Small intestine (tissue), 7 donors: Measurements from ENCODE around the gene LCNL1. TPM values are rescaled to one million over a fixed set of nuclear protein-coding genes. Genes with fewer than 3 reads are reported as not detected.

Experiments
- DNase-seq, 2 donors: peaks; one replicate each; pipeline versions ENCODE4 v3.0.0 to v3.0.0-alpha.2; 2013
- FAIRE-seq: peaks from 2 replicates; lab custom pipeline; 2012; peaks lifted over from hg19 to GRCh38; lab: Jason Lieb, UNC
- H3K27ac ChIP-seq, 3 donors: one replicate each; pipeline ENCODE4 v1.5.1; 2013; ENCODE audit warnings: low read length in 2 of 3, mild to moderate bottlenecking in 2 of 3, control low read depth in 1 of 3, inconsistent platforms in 1 of 3, low read depth in 1 of 3, moderate library complexity in 1 of 3
- H3K27me3 ChIP-seq, 3 donors: one replicate each; pipeline ENCODE4 v1.6.1; 2013; ENCODE audit warnings: low read length in 3 of 3, inconsistent platforms in 1 of 3; ENCODE audit not compliant: control insufficient read depth in 3 of 3, insufficient read depth in 3 of 3
- H3K36me3 ChIP-seq, 3 donors: one replicate each; pipeline ENCODE4 v1.6.1; 2013; ENCODE audit warnings: low read length in 3 of 3, inconsistent platforms in 1 of 3, low read depth in 1 of 3, mild to moderate bottlenecking in 1 of 3, moderate library complexity in 1 of 3; ENCODE audit not compliant: control insufficient read depth in 3 of 3, insufficient read depth in 2 of 3
- H3K4me1 ChIP-seq, 3 donors: one replicate each; pipeline ENCODE4 v1.6.1; 2013; ENCODE audit warnings: low read length in 2 of 3, inconsistent platforms in 1 of 3, low read depth in 1 of 3, mild to moderate bottlenecking in 1 of 3, moderate library complexity in 1 of 3; ENCODE audit not compliant: control insufficient read depth in 3 of 3, insufficient read depth in 2 of 3
- H3K4me3 ChIP-seq, 3 donors: one replicate each; pipeline ENCODE4 v1.5.1; 2013; ENCODE audit warnings: low read length in 3 of 3, control low read depth in 1 of 3, inconsistent platforms in 1 of 3, low read depth in 1 of 3, mild to moderate bottlenecking in 1 of 3, moderate library complexity in 1 of 3
- H3K9me3 ChIP-seq, 2 donors: one replicate each; pipeline ENCODE4 v1.6.1; 2013; ENCODE audit warnings: low read depth in 1 of 2, low read length in 1 of 2; ENCODE audit not compliant: control insufficient read depth in 2 of 2, insufficient read depth in 1 of 2
- WGBS, 3 donors: extraction: QIAGEN DNeasy Blood & Tissue Kit; methylation state at CpG; one replicate each; pipeline ENCODE4 v1.1.7; 2013; 5-methylcytosine and 5-hydroxymethylcytosine counted together
- polyA plus RNA-seq, 4 donors: library from polyadenylated mRNA; stranded (reverse) in 3 of 4; unstranded in 1 of 4; fragments of 200-250 nt in 3 of 4; fragments of 120-200 nt in 1 of 4; gene quantifications; one replicate each; pipeline versions ENCODE4 v1.2.1 to v1.2.3, GENCODE V29; 2013
- donor health status: healthy with polysubstance abuse.
- donor health status: control.
- donor health status: control.
- donor health status: Bipolar disorder and iron deficiency.
- donor health status: healthy.

Gene LCNL1
- polyA plus RNA-seq, 4 donors: 0.07 to 0.16 TPM; not detected in 2

- Histone ChIP-seq H3K36me3 (peaks cover 0 to 51% (median 0%) of the 10 kb centered on the region in 3 donors), H3K27me3 (no peaks in the 10 kb centered on the region), H3K4me3 (peak overlapping the region in 2 of 3 donors; percentile 54 to 90), H3K4me1 (peaks cover 0 to 51% (median 4%) of the 10 kb centered on the region in 3 donors), H3K27ac (peak overlapping the region; percentile 72 to 98 (median 93)), H3K9me3 (no peaks in the 10 kb centered on the region)
- no peak for FAIRE-seq
- peak in 1 of 2 donors; percentile 41 for DNase-seq
- WGBS, 3 donors: 14 to 40% (median 30%) methylated on average over 6 to 9 of the region's 9 CpGs
Observed at GRCh38 chr9:136950656-136951276, 32.0 kb upstream of the LCNL1 start.

- 77 to 80% (median 79%) methylated on average over 12 to 14 of the region's 14 CpGs for WGBS, 3 donors
- H3K36me3 ChIP-seq: peaks cover 0 to 53% (median 0%) of the 10 kb centered on the region in 3 donors
- peak within 1 kb of the TSS in 1 of 3 donors; percentile 90 for H3K4me3 ChIP-seq
- H3K27ac ChIP-seq: peak within 1 kb of the TSS in 1 of 3 donors; percentile 98
- DNase-seq: peak in 1 of 2 donors; percentile 57
- no peak for FAIRE-seq
- H3K9me3 ChIP-seq: no peaks in the 10 kb centered on the region
- H3K27me3 ChIP-seq: no peaks in the 10 kb centered on the region
- peaks cover 0 to 43% (median 4%) of the 10 kb centered on the region in 3 donors for H3K4me1 ChIP-seq
Observed at GRCh38 chr9:136951541-136952320, 31.1 kb upstream of the LCNL1 start, which contains the start of gene LCN12. TSS of gene LCN12 (plus strand) at chr9:136952273. CDS start at chr9:136952328, 55 bp downstream.

GRCh38 chr9:136952321-136952850 is 30.4 kb upstream of the LCNL1 start:
- DNase-seq: no peak
- Histone ChIP-seq H3K4me1 (peaks cover 0 to 43% (median 4%) of the 10 kb centered on the region in 3 donors), H3K27ac (peak overlapping the region in 1 of 3 donors; percentile 98), H3K27me3 (no peaks in the 10 kb centered on the region), H3K9me3 (no peaks in the 10 kb centered on the region), H3K36me3 (peaks cover 0 to 52% (median 0%) of the 10 kb centered on the region in 3 donors), H3K4me3 (no peak overlapping the region)
- no peak for FAIRE-seq
- 78 to 90% (median 83%) methylated on average over 14 to 15 of the region's 15 CpGs for WGBS, 3 donors

DNA sequence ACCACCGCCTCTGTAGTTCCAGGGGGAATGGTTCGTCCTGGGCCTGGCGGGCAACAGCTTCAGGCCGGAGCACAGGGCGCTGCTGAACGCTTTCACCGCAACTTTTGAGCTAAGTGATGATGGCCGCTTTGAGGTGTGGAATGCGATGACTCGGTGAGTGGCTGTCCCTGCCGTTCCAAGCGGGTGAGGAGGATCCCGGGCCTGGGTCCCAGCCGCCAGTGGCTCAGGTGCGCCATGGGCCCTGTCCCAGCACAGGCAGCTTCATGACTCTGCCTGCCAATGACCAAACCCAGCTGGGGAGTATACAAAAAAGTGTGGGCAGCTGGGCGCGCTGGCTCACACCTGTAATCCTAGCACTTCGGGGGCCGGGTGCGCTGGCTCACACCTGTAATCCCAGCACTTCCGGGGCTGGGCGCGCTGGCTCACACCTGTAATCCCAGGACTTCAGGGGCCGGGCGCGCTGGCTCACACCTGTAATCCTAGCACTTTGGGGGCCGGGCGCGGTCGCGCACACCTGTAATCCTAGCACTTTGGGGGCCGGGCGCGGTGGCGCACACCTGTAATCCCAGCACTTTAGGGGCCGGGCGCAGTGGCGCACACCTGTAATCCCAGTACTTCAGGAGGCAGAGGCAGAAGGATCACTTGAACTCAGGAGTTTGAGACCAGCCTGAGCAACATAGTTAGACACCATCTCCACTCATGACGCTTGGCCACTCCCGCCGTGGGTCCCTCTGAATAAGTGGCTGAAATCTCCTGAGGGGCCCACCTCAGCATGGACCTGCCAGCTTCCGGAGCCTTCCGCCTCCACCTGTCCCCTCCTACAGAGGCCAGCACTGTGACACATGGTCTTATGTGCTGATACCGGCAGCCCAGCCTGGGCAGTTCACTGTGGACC is 29.7 kb upstream of the LCNL1 start:
- Histone ChIP-seq H3K27ac (no peak overlapping the region), H3K4me1 (peaks cover 0 to 35% (median 4%) of the 10 kb centered on the region in 3 donors), H3K4me3 (no peak overlapping the region), H3K27me3 (no peaks in the 10 kb centered on the region), H3K9me3 (no peaks in the 10 kb centered on the region), H3K36me3 (peaks cover 0 to 50% (median 0%) of the 10 kb centered on the region in 3 donors)
- FAIRE-seq: no peak
- 92 to 93% (median 92%) methylated on average over 40 to 44 of the region's 44 CpGs for WGBS, 3 donors
- DNase-seq: no peak

GRCh38 chr9:136953771-136954269 is 29.0 kb upstream of the LCNL1 start:
- WGBS, 3 donors: 86 to 90% (median 88%) methylated on average over 18 to 19 of the region's 19 CpGs
- no peak overlapping the region for H3K27ac ChIP-seq
- no peak for FAIRE-seq
- no peak for DNase-seq
- peaks cover 0 to 29% (median 4%) of the 10 kb centered on the region in 3 donors for H3K4me1 ChIP-seq
- no peaks in the 10 kb centered on the region for H3K27me3 ChIP-seq
- H3K9me3 ChIP-seq: no peaks in the 10 kb centered on the region
- peaks cover 0 to 50% (median 0%) of the 10 kb centered on the region in 3 donors for H3K36me3 ChIP-seq
- no peak overlapping the region for H3K4me3 ChIP-seq

DNA sequence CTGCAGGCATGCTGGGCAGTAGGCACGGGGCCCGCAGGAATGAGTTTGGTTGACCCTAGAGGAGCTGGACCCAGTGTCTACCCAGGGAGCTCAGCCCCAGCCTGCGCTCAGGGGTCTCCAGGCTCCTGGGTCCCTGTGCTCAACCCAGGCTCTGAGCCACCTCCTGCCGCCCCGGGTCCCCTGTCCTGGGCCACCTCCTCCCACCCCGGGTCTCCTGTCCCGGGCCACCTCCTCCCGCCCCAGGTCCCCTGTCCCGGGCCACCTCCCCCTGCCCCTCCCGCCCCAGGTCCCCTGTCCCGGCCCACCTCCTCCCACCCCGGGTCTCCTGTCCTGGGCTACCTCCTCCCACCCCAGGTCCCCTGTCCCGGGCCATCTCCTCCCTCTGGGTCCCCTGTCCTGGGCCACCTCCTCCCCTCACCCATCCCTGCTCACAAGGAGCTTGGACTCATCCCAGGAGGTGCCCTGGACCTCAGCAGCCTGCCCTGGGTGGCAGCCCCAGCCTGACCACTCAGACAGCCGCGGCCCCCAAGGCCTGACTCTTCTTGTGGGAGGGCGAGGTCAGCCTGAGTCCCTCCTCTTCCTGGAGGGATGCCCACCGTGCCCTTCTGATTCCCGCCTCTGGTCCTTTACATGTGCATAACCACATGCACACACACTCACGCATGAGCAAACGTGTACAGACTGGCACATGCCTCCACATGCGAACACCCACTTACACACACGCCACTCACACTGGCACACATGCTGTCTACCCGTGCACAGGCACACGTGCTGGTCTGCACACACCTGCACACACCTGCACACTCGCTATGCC is 28.3 kb upstream of the LCNL1 start:
- H3K27me3 ChIP-seq: no peaks in the 10 kb centered on the region
- peaks cover 0 to 25% (median 0%) of the 10 kb centered on the region in 3 donors for H3K4me1 ChIP-seq
- WGBS, 3 donors: 87 to 95% (median 90%) methylated on average over 20 to 25 of the region's 25 CpGs
- no peak overlapping the region for H3K4me3 ChIP-seq
- no peak for FAIRE-seq
- DNase-seq: no peak
- no peaks in the 10 kb centered on the region for H3K9me3 ChIP-seq
- H3K36me3 ChIP-seq: peaks cover 0 to 48% (median 0%) of the 10 kb centered on the region in 3 donors
- no peak overlapping the region for H3K27ac ChIP-seq

DNA sequence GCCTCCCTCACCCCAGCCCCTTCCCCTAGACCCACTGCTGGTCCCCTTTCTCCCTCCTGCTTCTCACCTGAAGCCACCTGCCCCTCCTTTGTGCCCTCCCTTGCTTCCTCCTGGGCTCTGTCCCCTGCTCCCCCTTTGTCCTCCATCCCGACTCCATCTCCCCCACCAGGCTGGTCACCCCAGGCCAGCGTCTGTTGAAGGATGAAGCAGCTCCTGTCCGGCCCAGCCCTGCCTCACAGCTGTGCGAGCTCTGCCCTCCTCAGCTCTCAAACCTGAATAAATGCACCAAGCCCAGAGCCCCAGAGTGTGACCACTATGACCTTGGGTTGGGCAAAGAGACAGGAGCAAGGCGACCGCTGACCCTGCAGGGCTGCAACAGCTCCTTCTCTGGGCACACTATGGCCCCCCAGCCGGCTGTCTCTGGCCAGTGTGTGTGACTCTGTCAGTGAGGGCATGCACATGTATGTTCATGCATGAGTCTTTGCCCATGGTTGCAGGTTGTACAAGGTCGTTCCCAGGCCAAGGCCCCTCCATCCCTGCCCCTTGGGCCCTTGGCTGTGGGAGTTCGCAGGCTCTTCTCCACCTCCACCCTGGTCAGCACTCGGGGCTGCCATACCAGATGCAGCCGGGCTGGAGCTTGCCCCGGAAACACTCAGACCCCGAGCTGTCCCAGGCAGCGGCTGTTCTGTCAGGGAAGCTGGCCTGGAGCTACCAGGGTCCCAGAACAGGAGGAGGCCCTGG is 27.4 kb upstream of the LCNL1 start:
- H3K36me3 ChIP-seq: peaks cover 0 to 48% (median 0%) of the 10 kb centered on the region in 3 donors
- DNase-seq (no peak), FAIRE-seq (no peak)
- WGBS, 3 donors: 84 to 86% (median 85%) methylated on average over 14 of the region's 14 CpGs
- H3K27me3 ChIP-seq: no peaks in the 10 kb centered on the region
- H3K4me1 ChIP-seq: peaks cover 0 to 22% (median 0%) of the 10 kb centered on the region in 3 donors
- no peak overlapping the region for H3K4me3 ChIP-seq
- H3K9me3 ChIP-seq: no peaks in the 10 kb centered on the region
- no peak overlapping the region for H3K27ac ChIP-seq
